PC-9 (cell line): Measurements from ENCODE around the gene TRABD. TPM values are rescaled to one million over a fixed set of nuclear protein-coding genes. Genes with fewer than 3 reads are reported as not detected.

Experiments
- BruUV-seq: library from RNA; stranded (reverse); fragments of 400-500 nt; replicated peaks from 2 replicates; lab custom pipeline; 2021; lab: Mats Ljungman, UMichigan
- CTCF ChIA-PET: fragments of 300-600 bp; sonication (Branson Sonifier 250); formaldehyde crosslinking; loops from one replicate; lab custom pipeline; 2022; ENCODE audit warnings: antibody characterized with exemption; lab: Charles Lee
- POLR2A ChIA-PET: fragments of 300-600 bp; sonication (Branson Sonifier 250); formaldehyde crosslinking; loops from one replicate; lab custom pipeline; 2022; ENCODE audit warnings: antibody characterized with exemption; ENCODE audit not compliant: unreplicated experiment; lab: Charles Lee
- DNase-seq, 2 experiments: peaks; one replicate each; pipeline versions ENCODE4 v3.0.0 to v3.0.0-alpha.2; 2015 to 2022; ENCODE audit warnings: mixed read lengths in 1 of 2
- H2AFZ ChIP-seq: fragments of 200-600 bp; sonication (generic); 2 replicates; pipeline ENCODE4 v1.8.1; 2017; ENCODE audit warnings: antibody characterized with exemption
- H3F3A ChIP-seq: fragments of 200-600 bp; sonication (generic); 2 replicates; pipeline ENCODE4 v1.8.1; 2017; ENCODE audit warnings: antibody characterized with exemption, mild to moderate bottlenecking, low read depth; ENCODE audit not compliant: insufficient read depth
- H3K27ac ChIP-seq: fragments of 200-600 bp; sonication (generic); 2 replicates; pipeline ENCODE4 v1.6.1; 2016; ENCODE audit warnings: mixed run types
- H3K27me3 ChIP-seq: fragments of 200-600 bp; sonication (generic); 2 replicates; pipeline ENCODE4 v1.6.1; 2016; ENCODE audit warnings: low read depth, mixed run types; ENCODE audit not compliant: insufficient read depth
- H3K36me3 ChIP-seq: fragments of 200-600 bp; sonication (generic); 2 replicates; pipeline ENCODE4 v1.6.1; 2016; ENCODE audit warnings: low read depth, mixed run types
- H3K4me1 ChIP-seq: fragments of 200-600 bp; sonication (generic); replicated peaks from 2 replicates; pipeline ENCODE4 v1.6.1; 2016; ENCODE audit warnings: mixed run types; ENCODE audit not compliant: insufficient read depth
- H3K4me2 ChIP-seq: fragments of 200-600 bp; sonication (generic); 2 replicates; pipeline ENCODE4 v1.6.1; 2017; ENCODE audit warnings: mixed run types
- H3K4me3 ChIP-seq: fragments of 200-600 bp; sonication (generic); 2 replicates; pipeline ENCODE4 v1.6.1; 2016; ENCODE audit warnings: mixed run types
- H3K79me2 ChIP-seq: fragments of 200-600 bp; sonication (generic); 2 replicates; pipeline ENCODE4 v1.6.1; 2017; ENCODE audit warnings: low read depth, mixed run types
- H3K9me2 ChIP-seq: fragments of 200-600 bp; sonication (generic); 2 replicates; pipeline ENCODE4 v1.8.1; 2017; ENCODE audit warnings: mild to moderate bottlenecking; ENCODE audit not compliant: insufficient read depth
- H3K9me3 ChIP-seq: fragments of 200-600 bp; sonication (generic); 2 replicates; pipeline ENCODE4 v1.8.1; 2016; ENCODE audit warnings: low read depth; ENCODE audit not compliant: insufficient read depth
- H4K20me1 ChIP-seq: fragments of 200-600 bp; sonication (generic); 2 replicates; pipeline ENCODE4 v1.8.1; 2017; ENCODE audit not compliant: insufficient read depth
- CTCF ChIP-seq: fragments of 200-600 bp; sonication (generic); conservative IDR thresholded peaks from 2 replicates; pipeline ENCODE4 v1.6.1; 2017; ENCODE audit warnings: mixed run types, antibody characterized with exemption, mild to moderate bottlenecking, moderate library complexity
- EZH2 ChIP-seq: fragments of 200-600 bp; sonication (generic); IDR thresholded peaks from 2 replicates; pipeline ENCODE4 v1.8.0; 2017; ENCODE audit warnings: antibody characterized with exemption, low read depth
- intact Hi-C: fragments of 100-400 bp; cut with micrococcal nuclease; formaldehyde crosslinking; loops from one replicate; pipeline ENCODE4 v1.10.0; 2022; ENCODE audit not compliant: unreplicated experiment
- total RNA-seq: library from RNA; stranded (reverse); gene quantifications from 2 replicates; pipeline ENCODE4 v1.2.3, GENCODE V29; 2021

Gene TRABD
- total RNA-seq, 1 experiment from 2014 or later = 68.2 TPM

DNA sequence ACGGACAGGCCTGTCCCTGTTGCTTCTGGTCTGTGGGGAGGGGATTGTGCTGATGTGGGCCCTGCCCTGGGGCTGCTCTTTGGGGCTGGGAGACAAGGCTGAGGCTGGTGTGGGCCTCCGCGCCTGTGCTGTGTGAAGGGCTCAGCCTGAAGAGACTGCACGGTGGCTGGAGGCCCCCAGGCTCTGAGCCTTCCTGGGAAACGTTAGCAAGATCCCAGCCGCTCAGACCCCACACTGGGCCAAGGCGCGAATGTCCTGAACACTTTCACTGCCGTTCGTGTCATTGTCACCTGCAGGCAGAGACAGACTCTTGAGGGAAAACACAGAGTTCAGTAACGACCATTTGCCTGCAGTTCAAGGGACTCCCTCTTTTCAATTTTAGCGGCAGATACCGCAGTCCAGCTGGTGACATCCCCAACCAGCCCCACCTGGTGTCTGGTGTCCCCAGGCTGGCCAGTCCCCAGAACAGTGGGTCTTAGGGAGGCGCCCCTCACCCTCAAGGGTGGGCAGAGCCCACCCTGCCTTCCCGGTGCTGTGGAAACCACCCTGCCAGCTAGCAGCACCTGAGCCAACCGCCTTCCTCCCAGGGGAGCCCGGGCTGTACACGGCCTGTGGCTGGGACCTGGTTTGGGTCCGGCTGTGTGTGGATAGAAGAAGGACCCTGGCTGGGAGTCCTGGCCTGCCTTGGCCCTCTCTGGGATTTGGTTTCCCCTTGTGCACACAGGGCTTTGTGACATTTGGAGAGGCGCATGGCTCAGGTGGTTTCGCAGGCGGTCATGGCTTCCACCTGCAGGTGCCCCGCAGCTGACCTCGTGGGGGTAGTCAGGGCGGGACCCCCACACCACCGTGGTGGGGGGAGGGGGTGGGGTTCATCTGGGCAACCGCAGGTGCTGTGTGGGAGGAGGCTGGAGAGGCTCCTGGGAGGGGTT, 9.5 kb upstream of the TRABD start:
- POLR2A ChIA-PET = no interaction called here

DNA sequence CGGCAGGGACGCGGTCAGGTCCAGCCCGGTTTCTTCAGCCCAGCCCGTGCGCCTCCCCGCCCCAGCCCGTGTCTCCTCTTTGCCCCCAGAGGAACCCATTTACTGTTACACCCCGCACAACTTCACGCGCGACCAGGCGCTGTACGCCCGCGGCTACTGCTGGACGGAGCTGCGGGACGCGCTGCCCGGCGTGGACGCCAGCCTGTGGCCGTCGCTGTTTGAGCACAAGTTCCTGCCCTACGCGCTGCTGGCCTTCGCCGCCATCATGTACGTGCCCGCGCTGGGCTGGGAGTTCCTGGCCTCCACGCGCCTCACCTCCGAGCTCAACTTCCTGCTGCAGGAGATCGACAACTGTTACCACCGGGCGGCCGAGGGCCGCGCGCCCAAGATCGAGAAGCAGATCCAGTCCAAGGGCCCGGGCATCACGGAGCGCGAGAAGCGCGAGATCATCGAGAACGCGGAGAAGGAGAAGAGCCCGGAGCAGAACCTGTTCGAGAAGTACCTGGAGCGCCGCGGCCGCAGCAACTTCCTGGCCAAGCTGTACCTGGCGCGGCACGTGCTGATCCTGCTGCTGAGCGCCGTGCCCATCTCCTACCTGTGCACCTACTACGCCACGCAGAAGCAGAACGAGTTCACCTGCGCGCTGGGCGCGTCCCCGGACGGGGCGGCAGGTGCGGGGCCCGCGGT, 8.7 kb upstream of the TRABD start:
- H3F3A ChIP-seq = peaks cover 13% of the 10 kb centered on the region; the same call in 1 of the 2 replicates
- no peak overlapping the region for H3K27ac ChIP-seq
- H3K4me1 ChIP-seq = no peaks in the 10 kb centered on the region
- H3K4me3 ChIP-seq = no peak overlapping the region
- H3K36me3 ChIP-seq = no peaks in the 10 kb centered on the region
- BruUV-seq = no TSS peak
- peaks cover 17% of the 10 kb centered on the region for H4K20me1 ChIP-seq
- ChIA-PET CTCF (no interaction called here), POLR2A (no interaction called here)
- no peak overlapping the region for H2AFZ ChIP-seq
- no peaks in the 10 kb centered on the region for H3K9me2 ChIP-seq
- no peak overlapping the region for H3K4me2 ChIP-seq
- no peaks in the 10 kb centered on the region for H3K79me2 ChIP-seq
- DNase-seq = no peak
- H3K9me3 ChIP-seq = no peaks in the 10 kb centered on the region
- no peaks in the 10 kb centered on the region for H3K27me3 ChIP-seq
- TF ChIP-seq CTCF (no peak), EZH2 (no peak)
- intact Hi-C loops = no loop called here

More for the DNA sequence above, 9.5 kb upstream of the TRABD start:
- H2AFZ ChIP-seq = no peak overlapping the region
- H3K79me2 ChIP-seq = no peaks in the 10 kb centered on the region
- H3K36me3 ChIP-seq = no peaks in the 10 kb centered on the region
- DNase-seq = no peak
- no peaks in the 10 kb centered on the region for H3K27me3 ChIP-seq
- H4K20me1 ChIP-seq = peaks cover 17% of the 10 kb centered on the region
- intact Hi-C loops = no loop called here
- peaks cover 4% of the 10 kb centered on the region for H3K4me1 ChIP-seq
- TF ChIP-seq EZH2 (no peak), CTCF (no peak)
- H3K27ac ChIP-seq = no peak overlapping the region
- peaks cover 10% of the 10 kb centered on the region; the same call in 1 of the 2 replicates for H3F3A ChIP-seq
- CTCF ChIA-PET = no interaction called here
- no peaks in the 10 kb centered on the region for H3K9me3 ChIP-seq
- BruUV-seq = no TSS peak
- H3K4me2 ChIP-seq = no peak overlapping the region
- H3K4me3 ChIP-seq = no peak overlapping the region
- H3K9me2 ChIP-seq = no peaks in the 10 kb centered on the region

GRCh38 chr22:50177537-50178470, 7.9 kb upstream of the TRABD start:
- Histone ChIP-seq H3F3A (peaks cover 9% of the 10 kb centered on the region; the same call in 1 of the 2 replicates), H3K27ac (no peak overlapping the region), H4K20me1 (peaks cover 17% of the 10 kb centered on the region), H3K4me2 (no peak overlapping the region), H3K4me1 (no peaks in the 10 kb centered on the region), H3K4me3 (no peak overlapping the region), H3K9me3 (no peaks in the 10 kb centered on the region), H3K27me3 (no peaks in the 10 kb centered on the region), H3K36me3 (no peaks in the 10 kb centered on the region), H3K79me2 (no peaks in the 10 kb centered on the region), H3K9me2 (no peaks in the 10 kb centered on the region), H2AFZ (no peak overlapping the region)
- ChIA-PET POLR2A (no interaction called here), CTCF (no interaction called here)
- intact Hi-C loops = no loop called here
- DNase-seq = no peak
- BruUV-seq = no TSS peak
- TF ChIP-seq EZH2 (no peak), CTCF (no peak)
